DND-41 (cell line): ENCODE measurements around the gene TEAD1.

Experiments
- ATAC-seq: fragments of 200-7000 bp; cut with Tn5 transposase; 3 replicates; pipeline ENCODE4 v1.9.1; 2021; ENCODE audit warnings: low read depth; ENCODE audit not compliant: insufficient read depth
- DNase-seq: peaks from one replicate; pipeline ENCODE4 v3.0.0-alpha.2; 2020
- H2AFZ ChIP-seq: 2 replicates; pipeline ENCODE4 v1.6.0; 2012; ENCODE audit warnings: low read depth, low read length
- H3K27ac ChIP-seq: 2 replicates; pipeline ENCODE4 v1.5.1; 2012; ENCODE audit warnings: low read length, inconsistent platforms
- H3K27me3 ChIP-seq: fragments of 200-600 bp; sonication (generic); 2 replicates; pipeline ENCODE4 v1.6.0; 2012; ENCODE audit warnings: low read length, mild to moderate bottlenecking, inconsistent platforms; ENCODE audit not compliant: insufficient read depth, poor library complexity
- H3K36me3 ChIP-seq: 2 replicates; pipeline ENCODE4 v1.5.1; 2012; ENCODE audit warnings: low read length, inconsistent platforms; ENCODE audit not compliant: insufficient read depth
- H3K4me1 ChIP-seq: 2 replicates; pipeline ENCODE4 v1.5.1; 2012; ENCODE audit warnings: mild to moderate bottlenecking, low read length; ENCODE audit not compliant: insufficient read depth
- H3K4me2 ChIP-seq: 2 replicates; pipeline ENCODE4 v1.6.0; 2012; ENCODE audit warnings: mild to moderate bottlenecking, moderate library complexity, low read length, inconsistent platforms; ENCODE audit not compliant: insufficient read depth
- H3K4me3 ChIP-seq, 2 experiments: fragments of 200-600 bp in 1 of 2; shearing (Covaris generic) in 1 of 2; 2 replicates each; pipeline ENCODE4 v1.5.1; 2012 to 2016; ENCODE audit warnings: inconsistent platforms in 2 of 2, low read length in 2 of 2, mild to moderate bottlenecking in 2 of 2, low read depth in 1 of 2, moderate library complexity in 1 of 2
- H3K79me2 ChIP-seq: 2 replicates; pipeline ENCODE4 v1.6.0; 2012; ENCODE audit warnings: low read length, inconsistent platforms; ENCODE audit not compliant: insufficient read depth
- H3K9ac ChIP-seq: 2 replicates; pipeline ENCODE4 v1.6.0; 2012; ENCODE audit warnings: low read depth, mild to moderate bottlenecking, inconsistent platforms, low read length, moderate library complexity
- H3K9me3 ChIP-seq: 2 replicates; pipeline ENCODE4 v1.5.1; 2012; ENCODE audit warnings: low read length, moderate library complexity, mild to moderate bottlenecking, inconsistent platforms; ENCODE audit not compliant: insufficient read depth, severe bottlenecking
- H4K20me1 ChIP-seq: 2 replicates; pipeline ENCODE4 v1.6.0; 2012; ENCODE audit warnings: low read length; ENCODE audit not compliant: insufficient read depth
- EZH2 ChIP-seq: IDR thresholded peaks from 3 replicates; pipeline ENCODE4 v1.6.1; 2012; ENCODE audit warnings: borderline replicate concordance, low read depth, mild to moderate bottlenecking, moderate library complexity, low read length, inconsistent platforms; ENCODE audit not compliant: severe bottlenecking
- TF ChIP-seq, protein P1 (sequence below): IDR thresholded peaks from 2 replicates; pipeline ENCODE4 v1.5.1; 2012; ENCODE audit warnings: borderline replicate concordance, low read length, moderate library complexity, mild to moderate bottlenecking; ENCODE audit not compliant: poor library complexity, severe bottlenecking; ENCODE audit errors: extremely low read depth

Gene TEAD1

DNA sequence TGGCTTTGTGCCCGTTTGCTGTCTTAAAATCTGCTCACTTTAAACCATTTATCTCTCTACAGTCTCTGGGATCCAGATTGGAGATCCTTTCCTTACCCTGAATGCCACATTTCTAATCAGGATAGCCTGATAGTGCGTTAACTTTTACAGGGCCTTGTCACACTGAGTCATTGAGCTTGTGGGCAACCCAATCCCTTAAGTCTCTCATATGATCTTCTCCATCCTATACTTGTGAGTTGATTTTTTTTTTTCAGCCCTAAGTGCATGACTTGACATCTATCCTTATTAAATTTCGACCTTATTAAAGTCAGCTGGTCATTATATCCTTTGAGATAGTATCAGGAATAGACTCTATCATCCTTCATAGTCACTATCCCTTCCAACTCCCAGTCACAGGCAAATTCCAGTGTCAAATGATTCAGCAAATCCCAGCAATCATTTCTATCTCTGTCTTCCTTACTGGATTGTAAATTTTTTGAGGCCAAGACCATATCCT is 57.7 kb downstream of the TEAD1 start:
- Histone ChIP-seq H2AFZ (no peak overlapping the region), H3K79me2 (no peaks in the 10 kb centered on the region), H3K27ac (no peak overlapping the region), H3K4me1 (no peaks in the 10 kb centered on the region), H3K4me3 (no peak overlapping the region), H3K27me3 (peaks cover 14% of the 10 kb centered on the region), H3K9ac (no peak overlapping the region), H3K9me3 (no peaks in the 10 kb centered on the region), H3K4me2 (no peak overlapping the region), H3K36me3 (no peaks in the 10 kb centered on the region), H4K20me1 (no peaks in the 10 kb centered on the region)
- ATAC-seq (no peak), DNase-seq (no peak)
- TF ChIP-seq, protein P1, sequence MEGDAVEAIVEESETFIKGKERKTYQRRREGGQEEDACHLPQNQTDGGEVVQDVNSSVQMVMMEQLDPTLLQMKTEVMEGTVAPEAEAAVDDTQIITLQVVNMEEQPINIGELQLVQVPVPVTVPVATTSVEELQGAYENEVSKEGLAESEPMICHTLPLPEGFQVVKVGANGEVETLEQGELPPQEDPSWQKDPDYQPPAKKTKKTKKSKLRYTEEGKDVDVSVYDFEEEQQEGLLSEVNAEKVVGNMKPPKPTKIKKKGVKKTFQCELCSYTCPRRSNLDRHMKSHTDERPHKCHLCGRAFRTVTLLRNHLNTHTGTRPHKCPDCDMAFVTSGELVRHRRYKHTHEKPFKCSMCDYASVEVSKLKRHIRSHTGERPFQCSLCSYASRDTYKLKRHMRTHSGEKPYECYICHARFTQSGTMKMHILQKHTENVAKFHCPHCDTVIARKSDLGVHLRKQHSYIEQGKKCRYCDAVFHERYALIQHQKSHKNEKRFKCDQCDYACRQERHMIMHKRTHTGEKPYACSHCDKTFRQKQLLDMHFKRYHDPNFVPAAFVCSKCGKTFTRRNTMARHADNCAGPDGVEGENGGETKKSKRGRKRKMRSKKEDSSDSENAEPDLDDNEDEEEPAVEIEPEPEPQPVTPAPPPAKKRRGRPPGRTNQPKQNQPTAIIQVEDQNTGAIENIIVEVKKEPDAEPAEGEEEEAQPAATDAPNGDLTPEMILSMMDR, result no peak
- TF ChIP-seq EZH2, result no peak

GRCh38 chr11:12733091-12733490 is 58.9 kb downstream of the TEAD1 start:
- Histone ChIP-seq H3K36me3 (no peaks in the 10 kb centered on the region), H3K27ac (no peak overlapping the region), H3K27me3 (peaks cover 8% of the 10 kb centered on the region), H3K4me2 (no peak overlapping the region), H3K9ac (no peak overlapping the region), H4K20me1 (no peaks in the 10 kb centered on the region), H3K4me3 (no peak overlapping the region), H3K9me3 (no peaks in the 10 kb centered on the region), H3K79me2 (no peaks in the 10 kb centered on the region), H3K4me1 (no peaks in the 10 kb centered on the region), H2AFZ (no peak overlapping the region)
- no peak for DNase-seq
- TF ChIP-seq, protein P1, result no peak
- TF ChIP-seq EZH2, result no peak
- ATAC-seq, result no peak

DNA sequence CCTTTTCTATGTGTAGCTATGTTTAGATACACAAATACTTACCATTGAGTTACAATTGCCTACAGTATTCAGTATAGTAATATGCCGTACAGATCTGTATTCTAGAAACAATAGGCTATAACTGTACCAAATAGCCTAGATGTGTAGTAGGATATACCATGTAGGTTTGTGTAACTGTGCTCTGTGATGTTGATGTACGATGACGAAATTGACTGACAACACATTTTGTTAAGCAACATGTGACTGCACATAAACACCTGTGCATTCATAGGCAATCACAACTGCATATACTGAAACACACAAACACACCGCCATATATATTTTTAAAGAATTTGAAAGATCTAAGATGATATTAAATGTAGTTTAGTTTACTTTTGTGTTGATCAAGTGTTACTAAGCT is 60.4 kb downstream of the TEAD1 start:
- Histone ChIP-seq H3K36me3 (no peaks in the 10 kb centered on the region), H3K4me2 (no peak overlapping the region), H3K9ac (no peak overlapping the region), H3K9me3 (no peaks in the 10 kb centered on the region), H3K79me2 (no peaks in the 10 kb centered on the region), H3K27me3 (peaks cover 3% of the 10 kb centered on the region), H3K27ac (no peak overlapping the region), H3K4me3 (no peak overlapping the region), H3K4me1 (no peaks in the 10 kb centered on the region), H2AFZ (no peak overlapping the region), H4K20me1 (no peaks in the 10 kb centered on the region)
- TF ChIP-seq, protein P1, result no peak
- TF ChIP-seq EZH2, result no peak
- no peak for DNase-seq
- ATAC-seq, result no peak

- H3K4me2 ChIP-seq, result no peak overlapping the region
- no peak overlapping the region for H2AFZ ChIP-seq
- no peaks in the 10 kb centered on the region for H4K20me1 ChIP-seq
- peaks cover 8% of the 10 kb centered on the region for H3K27me3 ChIP-seq
- no peak overlapping the region for H3K4me3 ChIP-seq
- DNase-seq (no peak), ATAC-seq (no peak)
- H3K9me3 ChIP-seq, result no peaks in the 10 kb centered on the region
- no peaks in the 10 kb centered on the region for H3K79me2 ChIP-seq
- H3K27ac ChIP-seq, result no peak overlapping the region
- H3K9ac ChIP-seq, result no peak overlapping the region
- H3K4me1 ChIP-seq, result no peaks in the 10 kb centered on the region
- TF ChIP-seq EZH2, result no peak
- TF ChIP-seq, protein P1, result no peak
- no peaks in the 10 kb centered on the region for H3K36me3 ChIP-seq
Observed at GRCh38 chr11:12735262-12735661, 61.0 kb downstream of the TEAD1 start.
